GM12891 (cell line): ENCODE results near the gene TTC9B.

Experiments
- POLR2A ChIP-seq: IDR thresholded peaks from 2 replicates; pipeline ENCODE4 v1.6.1; 2011; ENCODE audit warnings: low read depth, low read length, control low read depth
- POLR2AphosphoS5 ChIP-seq: IDR thresholded peaks from 2 replicates; pipeline ENCODE4 v1.6.1; 2011; ENCODE audit warnings: low read depth, low read length, control low read depth
- POU2F2 ChIP-seq: IDR thresholded peaks from 2 replicates; pipeline ENCODE4 v1.6.1; 2011; ENCODE audit warnings: low read depth, mild to moderate bottlenecking, control low read depth, low read length, moderate library complexity
- TAF1 ChIP-seq: IDR thresholded peaks from 2 replicates; pipeline ENCODE4 v1.6.1; 2011; ENCODE audit warnings: low read depth, low read length, control low read depth

GRCh38 chr19:40220674-40221073 lies 2.5 kb upstream of the TTC9B start:
- TF ChIP-seq POLR2AphosphoS5: no peak
- no peak for TF ChIP-seq POLR2A
- TF ChIP-seq POU2F2: no peak
- TF ChIP-seq TAF1: no peak
